GM19351 (cell line): ENCODE results near the gene CIAO2B.
A peak's percentile ranks its signal among the peaks of the same experiment; 100 is the strongest.
"Not testable (repeated sequence)": the region's sequence is repeated elsewhere in the genome, so short reads cannot be mapped to it uniquely, and the experiment has no call there.

Experiments
- ATAC-seq: cut with Tn5 transposase; IDR thresholded peaks from one replicate; pipeline ENCODE4 v1.9.1; 2021; ENCODE audit warnings: mild to moderate bottlenecking, moderate library complexity; ENCODE audit not compliant: unreplicated experiment

The CIAO2B gene

DNA sequence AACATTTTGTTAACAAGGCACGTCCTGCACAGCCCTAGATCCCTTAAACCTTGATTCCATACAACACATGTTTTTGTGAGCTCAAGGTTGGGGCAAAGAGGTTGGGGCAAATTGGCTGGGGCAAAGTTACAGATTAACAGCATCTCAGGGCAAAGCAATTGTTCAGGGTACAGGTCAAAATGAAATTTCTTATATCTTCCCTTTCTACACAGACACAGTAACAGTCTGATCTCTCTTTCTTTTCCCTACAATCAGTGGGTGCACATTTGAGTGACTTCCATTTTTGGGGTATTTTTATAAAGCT is 21.9 kb upstream of the CIAO2B start:
- not testable (repeated sequence) for ATAC-seq

- not testable (repeated sequence) for ATAC-seq
These were observed 21.4 kb upstream of the CIAO2B start for GRCh38 chr16:66955363-66956153.

DNA sequence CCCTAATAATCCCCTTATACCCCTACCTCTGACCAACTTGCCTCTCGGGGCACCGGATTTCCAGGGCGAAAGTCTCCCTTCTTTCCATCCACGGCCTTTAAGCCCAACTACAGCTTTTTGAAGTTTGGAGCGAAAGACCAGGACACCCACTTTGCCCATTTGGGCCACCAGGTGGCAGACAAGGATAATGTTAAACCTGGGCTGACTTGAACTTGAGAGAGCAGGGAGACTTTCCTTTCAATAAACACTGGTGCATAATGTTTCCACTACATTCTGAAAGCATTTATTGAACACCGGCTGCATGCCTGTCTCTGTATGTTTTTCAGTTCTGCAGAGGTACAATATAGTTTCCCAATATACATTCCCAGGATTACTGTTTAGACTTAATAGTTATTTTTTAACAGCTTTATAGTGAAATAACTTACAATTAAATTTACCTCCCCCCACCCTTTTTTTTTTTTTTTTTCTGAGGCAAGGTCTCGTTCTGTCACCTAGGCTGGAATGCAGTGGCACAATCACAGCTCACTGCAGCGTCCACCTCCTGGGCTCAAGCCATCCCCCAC is 20.0 kb upstream of the CIAO2B start:
- ATAC-seq = no peak

- ATAC-seq = no peak
These were observed 19.4 kb upstream of the CIAO2B start for GRCh38 chr16:66953462-66954096.

DNA sequence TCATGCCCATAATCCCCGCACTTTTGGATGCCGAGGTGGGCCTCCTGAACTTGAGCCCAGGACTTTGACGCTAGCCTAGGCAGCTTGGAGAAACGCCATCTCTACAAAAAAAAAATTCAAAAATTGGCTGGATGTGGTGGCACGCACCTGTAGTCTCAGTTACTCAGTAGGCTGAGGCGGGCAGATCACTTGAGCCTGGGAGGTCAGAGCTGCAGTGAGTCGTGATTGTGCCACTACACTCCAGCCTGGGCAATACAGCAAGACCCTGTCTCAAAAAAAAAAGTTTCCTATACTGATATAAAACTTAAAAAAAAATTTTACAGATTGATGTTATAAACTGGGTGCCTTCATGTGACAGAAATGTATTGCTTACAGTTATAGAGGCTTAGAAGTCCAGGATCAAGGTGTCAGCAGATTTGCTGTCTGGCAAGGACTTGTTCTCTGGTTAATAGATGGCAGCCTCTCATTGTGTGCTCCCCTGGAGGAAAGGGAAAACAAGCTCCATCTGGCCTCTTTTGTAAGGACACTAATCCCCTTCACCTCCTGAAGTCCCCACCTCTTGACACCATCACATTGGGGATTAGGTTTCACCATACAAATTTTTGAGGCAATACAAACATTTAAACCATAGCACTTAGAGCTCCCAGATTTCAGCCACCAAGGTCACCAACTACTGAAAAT is 18.4 kb upstream of the CIAO2B start:
- no peak for ATAC-seq

DNA sequence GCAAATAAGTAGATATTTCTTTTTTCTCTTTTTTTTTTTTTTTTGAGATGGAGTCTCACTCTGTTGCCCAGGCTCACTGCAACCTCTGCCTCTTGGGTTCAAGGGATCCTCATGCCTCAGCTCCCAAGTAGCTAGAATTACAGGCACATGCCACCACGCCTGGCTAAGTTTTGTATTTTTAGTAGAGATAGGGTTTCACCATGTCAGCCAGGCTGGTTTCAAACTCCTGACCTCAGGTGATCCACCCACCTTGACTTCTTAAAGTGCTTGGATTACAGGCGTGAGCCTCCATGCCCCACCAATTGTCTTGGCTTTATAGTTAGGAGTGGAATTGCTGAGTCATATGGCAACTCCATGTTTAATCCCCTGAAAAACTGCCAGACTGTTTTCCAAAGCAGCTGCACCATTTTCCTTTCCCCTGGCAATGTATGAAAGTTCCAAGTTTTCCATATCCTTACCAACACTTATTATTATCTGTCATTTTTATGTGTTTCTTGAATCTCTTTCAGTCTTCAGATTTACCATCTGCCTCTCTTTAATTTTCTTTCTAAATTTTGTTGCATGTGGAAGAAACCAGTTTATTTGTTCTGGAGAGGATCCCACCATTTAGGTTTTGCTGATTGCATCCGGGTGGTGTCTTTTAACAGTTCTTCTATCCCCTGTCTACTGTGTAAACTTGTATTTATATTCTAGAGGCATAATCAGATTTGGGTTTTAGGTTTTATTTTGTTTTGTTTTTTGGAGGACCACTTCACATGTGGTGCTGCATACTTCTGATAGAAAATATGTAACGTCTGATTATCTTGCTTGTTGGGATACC is 17.0 kb upstream of the CIAO2B start:
- no peak for ATAC-seq

GRCh38 chr16:66950437-66950836 is 16.2 kb upstream of the CIAO2B start:
- ATAC-seq = no peak

DNA sequence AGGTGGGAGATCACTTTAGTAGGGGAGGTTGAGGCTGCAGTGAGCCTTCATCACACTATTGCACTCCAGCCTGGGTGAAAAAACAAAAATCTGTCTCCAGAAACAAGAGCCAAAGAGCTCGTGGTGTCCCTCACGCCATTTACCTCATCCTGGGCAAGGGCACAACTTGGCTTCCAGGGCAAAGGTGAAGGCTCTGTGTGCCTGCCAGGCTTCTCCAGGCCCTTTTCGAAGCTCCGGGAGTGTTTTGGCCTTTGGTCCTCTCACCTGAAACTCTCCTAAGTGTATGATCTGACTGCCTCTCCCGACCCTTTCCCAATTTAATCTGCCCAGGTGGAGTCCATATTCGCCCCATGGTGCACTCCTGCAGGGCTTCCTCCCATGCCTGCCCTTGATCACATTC is 15.3 kb upstream of the CIAO2B start:
- no peak for ATAC-seq

GRCh38 chr16:66948837-66949225 is 14.6 kb upstream of the CIAO2B start:
- no peak for ATAC-seq

GRCh38 chr16:66948134-66948836 is 14.1 kb upstream of the CIAO2B start:
- ATAC-seq = no peak

DNA sequence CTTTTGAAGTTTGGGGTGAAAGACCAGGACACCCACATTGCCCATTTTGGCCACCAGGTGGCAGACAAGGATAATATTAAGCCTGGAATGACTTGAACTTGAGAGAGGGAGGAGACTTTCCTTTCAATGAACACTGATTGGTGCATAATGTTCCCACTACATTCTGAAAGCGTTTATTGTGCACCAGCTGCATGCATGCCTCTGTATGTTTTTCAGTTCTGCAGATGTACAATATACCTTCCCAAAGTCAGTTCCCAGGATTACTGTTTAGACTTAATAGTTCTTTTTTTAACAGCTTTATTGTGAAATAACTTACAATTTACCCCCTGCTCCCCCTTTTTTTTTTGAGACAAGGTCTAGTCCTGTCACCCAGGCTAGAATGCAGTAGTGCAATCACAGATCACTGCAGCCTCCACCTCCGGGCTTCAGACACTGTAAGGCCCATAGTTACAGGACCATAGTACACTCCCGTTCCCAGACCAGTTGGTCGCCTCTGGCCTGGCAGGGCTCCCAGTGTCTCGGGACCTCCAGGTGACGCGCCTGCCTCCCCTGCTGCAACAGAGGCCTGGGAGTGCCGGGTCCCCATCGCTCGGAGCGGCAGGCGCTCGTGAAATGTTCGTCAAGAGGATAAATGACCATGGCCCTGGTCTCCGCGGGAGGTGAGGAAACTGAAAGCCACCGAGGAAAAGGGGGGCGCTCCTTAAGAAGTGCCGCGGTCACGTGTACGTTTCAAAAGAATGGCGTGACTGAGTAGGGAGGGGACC is 13.3 kb upstream of the CIAO2B start:
- peak; percentile 71 for ATAC-seq

GRCh38 chr16:66946974-66947301 is 12.7 kb upstream of the CIAO2B start:
- no peak for ATAC-seq

DNA sequence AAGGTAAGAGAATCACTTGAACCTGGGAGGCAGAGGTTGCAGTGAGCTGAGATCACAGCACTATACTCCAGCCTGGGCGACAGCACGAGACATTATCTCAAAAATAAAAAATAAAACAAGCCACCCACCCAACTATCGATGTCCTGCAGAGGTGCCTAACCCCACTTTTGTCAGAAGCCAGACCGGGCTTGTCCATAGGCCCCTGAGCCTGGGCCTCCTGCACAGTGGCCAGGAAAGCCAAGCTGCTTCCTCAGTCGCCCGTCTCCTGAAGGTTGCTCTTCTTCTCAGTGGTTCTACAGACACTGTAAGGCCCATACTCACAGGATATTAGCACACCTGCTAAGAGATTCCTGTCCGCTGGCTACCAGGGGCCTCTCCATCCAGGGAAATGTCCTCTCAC is 12.3 kb upstream of the CIAO2B start:
- no peak for ATAC-seq

DNA sequence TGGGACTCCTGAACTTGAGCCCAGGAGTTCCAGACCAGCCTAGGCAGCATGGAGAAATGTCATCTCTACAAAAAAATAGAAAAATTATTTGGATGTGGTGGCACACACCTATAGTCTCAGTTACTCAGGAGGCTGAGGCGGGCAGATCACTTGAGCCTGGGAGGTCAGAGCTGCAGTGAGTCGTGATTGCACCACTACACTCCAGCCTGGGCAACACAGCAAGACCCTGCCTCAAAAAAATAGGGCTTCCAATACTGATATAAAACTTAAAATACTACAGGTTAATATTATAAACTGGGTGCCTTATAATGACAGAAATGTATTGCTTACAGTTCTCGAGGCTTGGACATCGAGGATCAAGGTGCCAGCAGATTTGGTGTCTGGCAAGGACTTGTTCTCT is 11.7 kb upstream of the CIAO2B start:
- ATAC-seq = no peak

DNA sequence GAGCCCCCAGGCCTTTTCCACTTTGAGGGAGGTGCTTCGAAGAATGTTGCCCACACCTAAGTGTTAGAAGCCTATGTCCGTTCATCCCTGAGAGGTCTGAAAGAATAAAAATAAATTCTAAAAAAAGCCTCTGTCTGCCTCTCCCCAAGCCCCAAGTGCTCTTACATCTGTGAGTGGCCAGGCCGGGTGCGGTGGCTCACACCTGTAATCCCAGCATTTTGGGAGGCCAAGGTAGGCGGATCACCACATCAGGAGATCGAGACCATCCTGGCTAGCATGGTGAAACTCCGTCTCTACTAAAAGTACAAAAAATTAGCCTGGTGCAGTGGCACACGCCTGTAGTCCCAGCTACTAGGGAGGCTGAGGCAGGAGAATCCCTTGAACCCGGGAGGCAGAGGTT is 10.8 kb upstream of the CIAO2B start:
- not testable (repeated sequence) for ATAC-seq

DNA sequence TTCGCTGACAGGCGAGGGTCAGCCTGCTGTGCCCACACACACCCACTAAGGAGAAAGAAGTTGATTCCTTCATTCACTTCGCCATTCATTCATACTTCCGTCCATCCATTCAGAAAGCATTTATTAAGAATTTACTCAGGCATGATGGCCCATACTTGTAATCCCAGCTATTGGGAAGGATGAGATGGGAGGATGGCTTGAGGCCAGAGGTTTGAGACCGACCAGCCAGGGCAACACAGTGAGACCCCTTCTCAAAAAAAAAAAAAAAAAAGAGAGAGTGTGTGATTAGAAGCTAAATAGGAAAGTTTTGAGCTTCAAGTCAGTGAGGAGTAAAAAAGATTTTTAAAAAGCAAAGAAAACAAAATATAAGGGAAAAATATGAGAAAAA is 9.8 kb upstream of the CIAO2B start:
- no peak for ATAC-seq

- no peak for ATAC-seq
These were observed 9.3 kb upstream of the CIAO2B start for GRCh38 chr16:66943426-66944053.

DNA sequence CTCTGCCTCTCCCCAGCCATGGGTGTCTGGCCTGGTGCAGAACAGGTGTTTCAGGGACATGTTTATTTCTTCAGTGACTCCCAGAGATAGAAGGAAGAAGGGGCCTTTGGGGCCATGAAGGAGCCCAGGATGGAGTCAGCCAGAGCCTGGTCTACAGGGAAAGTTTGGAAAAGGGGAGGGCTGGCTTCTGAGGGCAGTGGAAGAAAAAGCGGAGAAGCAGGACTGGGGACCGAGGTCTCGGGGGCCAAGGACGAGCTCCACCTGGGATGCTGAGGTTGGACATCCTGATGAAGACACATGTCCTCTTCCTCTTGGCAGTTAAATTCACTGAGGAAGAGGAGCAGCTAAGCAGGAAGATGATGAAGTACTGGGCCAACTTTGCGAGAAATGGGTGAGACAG is 8.8 kb upstream of the CIAO2B start:
- ATAC-seq = no peak

GRCh38 chr16:66940236-66940635 is 6.0 kb upstream of the CIAO2B start:
- ATAC-seq = no peak
